HL-60/S4 treated with phorbol 12-myristate 13-acetate at 8.2 ng/mL for 4 days and 3 days (cell line): ENCODE measurements around the gene KTN1.

Source experiments
- in situ Hi-C: fragments of 300-500 bp; cut with MboI; formaldehyde crosslinking; loops from 2 replicates; pipeline ENCODE4 v1.15.0; 2022; ENCODE audit warnings: low sequenced_read_pairs

Gene KTN1

DNA sequence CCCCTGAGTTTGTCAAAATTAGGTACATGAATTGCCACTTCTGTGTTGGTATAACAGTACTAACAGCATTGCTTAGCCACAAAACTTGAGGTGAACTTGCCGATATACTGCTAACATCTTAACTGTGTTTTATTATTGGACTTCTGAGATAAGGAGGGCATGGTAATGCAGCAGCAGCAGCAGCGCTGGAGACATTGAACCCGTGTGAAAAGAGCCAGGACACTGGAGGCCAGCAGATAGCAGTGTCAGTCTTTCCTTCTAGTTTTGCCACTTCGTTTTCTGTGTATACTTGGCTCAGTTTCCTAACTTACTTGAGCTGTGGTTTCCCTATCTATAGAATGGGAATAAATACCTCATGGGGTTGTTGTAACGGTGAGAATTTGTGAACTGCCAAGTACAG, 82.7 kb downstream of the KTN1 start:
- in situ Hi-C loops, result no loop called here

DNA sequence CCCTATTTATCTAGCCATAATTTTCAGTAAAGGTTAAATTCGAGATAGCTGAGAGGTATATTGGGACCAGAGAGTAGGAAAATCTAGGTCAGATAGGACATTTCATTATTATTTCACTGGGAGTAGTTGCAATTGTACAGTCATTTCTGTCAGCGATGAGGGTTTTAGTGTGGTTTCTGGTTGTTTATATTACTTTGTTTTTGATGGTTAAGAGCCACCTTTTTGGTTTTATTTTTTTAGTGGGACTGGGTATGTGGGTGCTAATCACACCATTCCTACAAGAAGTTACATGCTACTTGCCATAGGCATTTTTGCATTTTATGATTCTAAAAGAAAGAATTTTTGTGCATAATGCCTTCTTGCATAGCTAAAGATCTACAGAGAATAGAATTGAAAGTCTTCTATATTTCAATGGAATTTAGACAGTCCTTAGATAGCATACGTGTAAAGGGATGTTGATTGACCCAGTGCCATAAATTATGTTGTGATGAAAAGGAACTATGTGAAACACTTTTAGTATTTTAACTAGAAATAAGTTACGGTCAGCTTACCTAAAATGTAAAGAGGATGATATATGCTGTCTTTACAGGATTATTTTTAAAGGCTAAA, 85.2 kb downstream of the KTN1 start:
- in situ Hi-C loops, result no loop called here

DNA sequence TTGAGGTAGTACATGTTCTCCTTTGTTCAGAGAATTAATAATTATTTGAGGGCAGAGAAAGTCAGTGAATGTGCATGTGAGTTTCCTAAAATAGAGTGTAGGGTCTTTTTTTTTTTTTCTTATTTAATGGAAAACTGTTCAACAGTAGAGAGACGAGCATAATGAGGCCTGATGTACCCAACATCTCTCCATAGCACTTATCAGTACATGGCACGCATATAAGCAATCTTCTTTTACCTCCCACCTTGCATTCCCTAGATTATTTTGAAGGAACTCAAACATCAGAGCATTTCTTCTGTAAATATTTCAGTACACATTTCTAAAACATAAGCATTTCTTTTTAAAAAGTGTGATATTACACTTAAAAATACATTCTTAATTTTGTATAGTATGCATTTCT, 87.8 kb downstream of the KTN1 start:
- in situ Hi-C loops, result no loop called here

- in situ Hi-C loops, result no loop called here
These were observed 91.6 kb downstream of the KTN1 start for GRCh38 chr14:55671641-55672040.

- in situ Hi-C loops, result no loop called here
These were observed 93.0 kb downstream of the KTN1 start for GRCh38 chr14:55673048-55673447.

GRCh38 chr14:55681096-55681495, 101.1 kb downstream of the KTN1 start:
- in situ Hi-C loops, result no loop called here

- in situ Hi-C loops, result no loop called here
These were observed 105.1 kb downstream of the KTN1 start for GRCh38 chr14:55684956-55685584.

- in situ Hi-C loops, result no loop called here
These were observed 106.7 kb downstream of the KTN1 start for GRCh38 chr14:55686713-55687112.

- in situ Hi-C loops, result no loop called here
These were observed 108.6 kb downstream of the KTN1 start for GRCh38 chr14:55688566-55688965.

GRCh38 chr14:55689981-55690871, 110.2 kb downstream of the KTN1 start:
- in situ Hi-C loops, result no loop called here

DNA sequence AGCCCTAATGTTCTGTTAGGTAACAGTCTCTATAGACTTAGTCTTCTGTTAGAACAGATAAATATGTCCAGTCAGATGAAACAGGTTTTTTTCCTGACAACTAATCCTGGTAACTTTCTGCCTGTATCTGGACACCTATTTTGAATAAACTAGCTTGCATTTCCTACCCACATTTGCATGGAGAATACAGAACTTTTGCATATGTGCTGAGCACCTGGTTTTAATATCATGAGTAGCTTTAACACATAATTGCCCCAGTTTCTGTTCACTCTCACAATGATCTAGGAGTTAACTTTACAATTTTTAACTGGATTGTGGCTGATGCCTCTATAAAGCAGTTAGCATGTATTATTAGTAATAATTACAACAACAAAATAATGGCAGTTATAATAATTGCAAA, 111.7 kb downstream of the KTN1 start:
- in situ Hi-C loops, result no loop called here

DNA sequence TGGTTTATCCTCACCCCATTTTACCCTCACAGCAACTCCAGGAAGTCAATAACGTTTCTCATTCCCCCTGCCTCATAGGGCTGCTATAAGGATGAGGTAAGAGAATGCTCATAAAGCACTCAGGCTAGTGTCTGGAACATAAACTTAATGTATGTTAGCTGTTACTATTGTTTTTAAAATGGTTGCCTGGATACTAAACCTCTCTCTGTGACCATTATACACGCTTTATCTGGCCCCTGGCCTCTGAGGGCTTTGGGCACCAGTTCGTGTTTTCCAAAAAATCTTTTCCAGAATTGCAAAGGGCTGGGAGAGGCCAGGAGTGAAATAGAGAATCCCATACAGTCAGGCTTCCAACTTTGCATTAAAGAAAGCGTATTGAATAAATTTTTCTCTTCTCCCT, 113.9 kb downstream of the KTN1 start:
- in situ Hi-C loops, result no loop called here

DNA sequence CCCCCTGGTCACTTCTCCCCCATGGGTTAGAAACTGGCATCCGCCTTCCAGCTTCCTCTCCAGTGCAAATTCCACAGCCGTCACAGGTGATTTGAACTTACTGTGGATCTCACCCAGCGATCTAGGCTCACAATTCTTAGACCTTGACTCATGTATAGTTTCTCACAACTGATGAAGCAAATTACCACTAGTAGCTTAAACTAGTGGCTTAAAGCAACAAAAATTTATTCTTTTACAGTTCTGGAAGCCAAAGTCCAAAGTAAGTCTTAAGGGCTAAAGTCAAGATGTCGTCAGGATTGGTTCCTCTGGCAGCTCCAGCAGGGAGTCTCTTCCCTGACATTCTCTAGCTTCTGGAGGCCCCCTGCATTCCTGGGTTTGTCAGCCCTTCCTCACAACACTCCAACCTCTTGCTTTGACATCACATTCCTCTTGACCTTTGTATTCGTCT, 117.4 kb downstream of the KTN1 start:
- in situ Hi-C loops, result no loop called here

DNA sequence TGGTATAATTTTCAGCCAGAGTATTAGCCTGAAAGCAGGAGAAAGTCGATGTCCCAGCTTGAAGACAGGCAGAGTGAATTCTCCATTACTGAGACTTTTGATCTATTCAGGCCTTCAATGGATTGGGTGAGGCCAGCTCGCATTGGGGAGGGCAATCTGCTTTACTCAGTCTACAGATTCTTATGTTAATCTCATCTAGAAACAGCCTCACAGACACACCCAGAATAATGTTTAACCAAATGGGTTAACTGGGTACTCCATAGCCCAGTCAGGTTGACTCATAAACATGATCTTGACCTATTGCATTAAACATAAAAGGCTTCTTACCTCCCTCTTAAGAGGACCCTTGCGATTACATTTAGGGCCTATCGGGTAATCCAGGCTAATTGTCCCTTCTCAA, 118.0 kb downstream of the KTN1 start:
- in situ Hi-C loops, result no loop called here

- in situ Hi-C loops, result no loop called here
These were observed 119.4 kb downstream of the KTN1 start for GRCh38 chr14:55699131-55700057.

DNA sequence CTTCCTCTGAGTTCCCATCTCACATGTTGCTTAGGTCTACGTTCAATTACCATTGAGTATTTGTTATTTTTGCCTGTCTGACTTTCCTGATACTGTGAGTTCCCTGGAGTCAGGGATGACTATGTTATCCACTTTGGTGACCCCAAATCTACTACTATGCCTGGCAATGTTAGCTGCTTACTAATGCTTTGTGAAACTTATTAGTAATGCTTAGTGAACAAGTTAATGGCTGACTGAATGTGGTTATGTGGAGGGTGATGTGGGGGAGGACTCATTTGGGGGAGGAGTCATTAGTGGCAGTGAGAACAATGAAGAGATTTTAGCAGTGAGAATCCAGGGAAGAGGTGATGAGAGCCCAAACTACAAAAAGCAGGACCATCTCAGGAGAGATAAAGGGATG, 121.6 kb downstream of the KTN1 start:
- in situ Hi-C loops, result no loop called here

- in situ Hi-C loops, result no loop called here
These were observed 122.5 kb downstream of the KTN1 start for GRCh38 chr14:55702511-55702910.

GRCh38 chr14:55704654-55705053, 124.6 kb downstream of the KTN1 start:
- in situ Hi-C loops, result no loop called here

DNA sequence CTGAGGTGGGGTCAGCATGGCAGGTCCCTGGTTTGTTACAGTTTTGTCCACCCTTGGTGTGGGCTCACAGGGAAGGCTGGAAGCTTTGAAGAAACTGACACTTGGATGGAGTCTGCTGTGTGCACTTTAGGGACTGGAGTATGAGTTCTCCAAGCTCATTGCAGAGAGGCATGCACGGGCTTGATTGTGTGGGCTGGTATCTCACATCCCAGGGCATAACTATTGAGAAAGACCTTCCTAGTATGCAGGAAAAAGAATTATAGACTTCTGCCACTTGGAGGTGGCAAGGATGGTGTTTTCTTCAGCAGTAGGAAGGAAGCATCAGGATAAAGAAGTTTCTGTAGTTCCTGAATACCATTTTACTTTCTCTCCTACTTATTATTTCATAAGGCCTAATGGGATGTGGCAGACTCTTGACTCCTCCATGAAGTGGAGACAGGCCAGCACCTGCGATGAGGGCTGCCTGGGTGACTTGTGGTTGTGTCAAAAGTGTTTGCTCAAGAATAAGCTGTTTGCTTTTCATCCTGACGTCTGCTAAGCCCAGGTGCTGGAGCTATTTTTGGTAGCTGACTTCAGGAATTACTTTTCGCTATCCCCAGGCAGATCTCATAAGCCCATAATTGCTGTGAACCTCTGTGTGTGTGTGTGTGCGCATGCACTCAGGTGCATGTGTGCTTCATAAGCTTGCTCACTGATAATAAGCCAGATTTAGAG, 125.8 kb downstream of the KTN1 start:
- in situ Hi-C loops, result no loop called here

GRCh38 chr14:55706365-55706684, 126.3 kb downstream of the KTN1 start:
- in situ Hi-C loops, result no loop called here
